MM.1S (cell line): ENCODE results near the gene CCN5.
"Not testable (repeated sequence)": the region's sequence is repeated elsewhere in the genome, so short reads cannot be mapped to it uniquely, and the experiment has no call there.

Experiments
- EZH2 ChIP-seq: fragments of 300-600 bp; sonication (generic); optimal IDR thresholded peaks from 2 replicates; pipeline ENCODE3; 2017; ENCODE audit warnings: low read depth, mild to moderate bottlenecking, antibody characterized with exemption, low read length, mixed read lengths
- EZH2phosphoT487 ChIP-seq: fragments of 300-600 bp; sonication (generic); IDR thresholded peaks from 2 replicates; pipeline ENCODE4 v1.6.1; 2018; ENCODE audit warnings: antibody characterized with exemption, low read length
- TF ChIP-seq, protein P1 (sequence below): fragments of 300-600 bp; sonication (generic); IDR thresholded peaks from 2 replicates; pipeline ENCODE4 v1.5.1; 2016; ENCODE audit warnings: antibody characterized with exemption, low read length, mixed read lengths

DNA sequence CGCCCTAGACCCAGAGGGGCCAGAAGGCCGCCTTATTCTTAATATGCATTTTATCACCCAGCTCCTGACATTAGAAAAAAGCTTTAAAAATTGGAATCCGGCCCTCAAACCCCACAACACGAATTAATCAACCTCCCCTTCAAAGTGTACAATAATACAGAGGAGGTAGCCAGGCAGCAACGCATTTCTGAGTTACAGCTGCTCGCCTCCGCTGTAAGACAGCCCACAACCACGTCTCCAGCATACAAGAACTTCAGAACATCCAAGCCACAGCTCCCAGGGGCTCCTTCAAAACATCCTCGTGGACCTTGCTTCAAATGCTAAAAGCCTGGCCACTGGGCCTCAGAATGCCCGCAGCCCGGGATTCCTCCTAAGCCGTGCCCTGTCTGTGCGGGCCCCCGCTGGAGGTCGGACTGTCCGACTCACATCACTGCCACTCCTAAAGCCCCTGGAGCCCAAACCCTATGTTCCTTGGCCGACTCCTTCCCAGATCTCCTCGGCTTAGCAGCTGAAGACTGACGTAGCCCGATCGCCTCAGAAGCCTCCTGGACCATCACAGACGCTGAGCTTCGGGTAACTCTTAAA is 42.8 kb upstream of the CCN5 start:
- TF ChIP-seq, protein P1, sequence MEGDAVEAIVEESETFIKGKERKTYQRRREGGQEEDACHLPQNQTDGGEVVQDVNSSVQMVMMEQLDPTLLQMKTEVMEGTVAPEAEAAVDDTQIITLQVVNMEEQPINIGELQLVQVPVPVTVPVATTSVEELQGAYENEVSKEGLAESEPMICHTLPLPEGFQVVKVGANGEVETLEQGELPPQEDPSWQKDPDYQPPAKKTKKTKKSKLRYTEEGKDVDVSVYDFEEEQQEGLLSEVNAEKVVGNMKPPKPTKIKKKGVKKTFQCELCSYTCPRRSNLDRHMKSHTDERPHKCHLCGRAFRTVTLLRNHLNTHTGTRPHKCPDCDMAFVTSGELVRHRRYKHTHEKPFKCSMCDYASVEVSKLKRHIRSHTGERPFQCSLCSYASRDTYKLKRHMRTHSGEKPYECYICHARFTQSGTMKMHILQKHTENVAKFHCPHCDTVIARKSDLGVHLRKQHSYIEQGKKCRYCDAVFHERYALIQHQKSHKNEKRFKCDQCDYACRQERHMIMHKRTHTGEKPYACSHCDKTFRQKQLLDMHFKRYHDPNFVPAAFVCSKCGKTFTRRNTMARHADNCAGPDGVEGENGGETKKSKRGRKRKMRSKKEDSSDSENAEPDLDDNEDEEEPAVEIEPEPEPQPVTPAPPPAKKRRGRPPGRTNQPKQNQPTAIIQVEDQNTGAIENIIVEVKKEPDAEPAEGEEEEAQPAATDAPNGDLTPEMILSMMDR, result not testable (repeated sequence)
- not testable (repeated sequence) for TF ChIP-seq EZH2, EZH2phosphoT487
